HL-60 (cell line): ENCODE measurements around the gene NR1I3.

Source experiments
- DNase-seq, 2 experiments: peaks; one replicate each; pipeline ENCODE4 v3.0.0-alpha.2; 2010 to 2020; ENCODE audit warnings: low read depth in 1 of 2, low spot score in 1 of 2
- H3K27ac ChIP-seq: fragments of 250-450 bp; sonication (Bioruptor Pico); replicated peaks from 2 replicates; pipeline ENCODE4 v1.5.1; 2020; ENCODE audit warnings: mild to moderate bottlenecking, moderate library complexity
- H3K27me3 ChIP-seq: fragments of 250-450 bp; sonication (Bioruptor Pico); 2 replicates; pipeline ENCODE4 v1.5.1; 2021; ENCODE audit warnings: mild to moderate bottlenecking, moderate library complexity; ENCODE audit not compliant: insufficient read depth, poor library complexity, severe bottlenecking
- H3K4me3 ChIP-seq: replicated peaks from 2 replicates; pipeline ENCODE4 v1.5.1; 2011; ENCODE audit warnings: mild to moderate bottlenecking, control low read depth, low read length; ENCODE audit not compliant: insufficient read depth
- GABPA ChIP-seq: IDR thresholded peaks from 2 replicates; pipeline ENCODE4 v1.6.1; 2012; ENCODE audit warnings: low read depth
- POLR2AphosphoS5 ChIP-seq: IDR thresholded peaks from 2 replicates; pipeline ENCODE4 v1.6.1; 2012; ENCODE audit warnings: low read depth
- SPI1 ChIP-seq: IDR thresholded peaks from 2 replicates; pipeline ENCODE4 v1.6.1; 2012; ENCODE audit warnings: low read depth, mild to moderate bottlenecking, borderline replicate concordance
- TF ChIP-seq, protein P1 (sequence below): IDR thresholded peaks from one replicate; pipeline ENCODE4 v1.5.1; 2011; ENCODE audit warnings: low read length, control low read depth, inconsistent platforms; ENCODE audit not compliant: insufficient read depth
- TF ChIP-seq, protein P2 (sequence below): IDR thresholded peaks from 2 replicates; pipeline ENCODE4 v1.6.1; 2012; ENCODE audit warnings: low read depth; ENCODE audit not compliant: insufficient replicate concordance

Gene NR1I3

DNA sequence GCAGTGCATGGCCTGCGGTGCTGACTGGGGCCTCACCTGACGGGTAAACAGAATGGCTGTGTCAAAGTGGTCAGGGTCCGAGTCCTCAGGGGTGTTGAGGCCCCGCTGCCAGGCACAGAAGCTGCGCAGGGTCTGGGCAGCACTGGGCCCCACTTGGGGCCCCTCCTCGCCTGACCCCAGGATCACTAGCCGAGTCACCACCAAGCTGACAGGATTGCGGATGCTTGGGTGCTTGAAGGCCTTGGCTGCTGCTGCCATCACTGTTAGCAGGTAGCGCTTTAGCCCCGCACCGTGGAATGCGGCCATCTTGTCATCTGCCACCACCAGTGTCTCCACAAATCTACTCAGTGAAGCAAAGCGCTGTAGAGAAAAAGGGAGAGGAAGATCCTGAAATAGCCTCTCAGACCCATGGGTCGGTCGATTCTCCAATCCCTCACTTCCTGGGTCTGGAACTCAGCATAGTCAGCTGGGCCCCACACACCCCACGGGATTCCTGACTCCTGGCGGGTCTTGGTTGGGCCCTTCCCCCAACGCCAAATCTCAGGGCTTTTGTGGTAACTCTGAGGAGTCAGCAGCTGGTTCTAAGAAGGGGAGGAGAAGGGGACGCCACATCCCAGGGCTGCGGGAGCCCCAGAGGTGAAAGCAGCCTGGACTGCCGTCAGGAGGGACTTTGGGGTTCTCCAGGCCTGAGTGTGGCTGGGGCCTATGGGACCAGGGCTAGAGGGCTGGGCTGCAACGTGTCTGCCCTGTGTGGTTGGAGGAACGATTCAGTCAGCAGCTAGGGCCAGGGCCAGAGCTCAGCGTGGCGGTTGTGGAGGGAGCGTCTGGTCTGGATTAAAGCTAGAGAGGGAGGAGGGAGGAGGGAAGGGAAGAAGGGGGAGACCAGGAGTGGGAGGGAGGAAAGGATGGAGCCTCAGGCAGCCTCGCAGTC is 41.2 kb downstream of the NR1I3 start:
- Histone ChIP-seq H3K4me3 (no peak overlapping the region), H3K27ac (no peak overlapping the region), H3K27me3 (no peaks in the 10 kb centered on the region)
- DNase-seq: no peak
- TF ChIP-seq SPI1: no peak
- TF ChIP-seq GABPA: no peak
- TF ChIP-seq, protein P1, sequence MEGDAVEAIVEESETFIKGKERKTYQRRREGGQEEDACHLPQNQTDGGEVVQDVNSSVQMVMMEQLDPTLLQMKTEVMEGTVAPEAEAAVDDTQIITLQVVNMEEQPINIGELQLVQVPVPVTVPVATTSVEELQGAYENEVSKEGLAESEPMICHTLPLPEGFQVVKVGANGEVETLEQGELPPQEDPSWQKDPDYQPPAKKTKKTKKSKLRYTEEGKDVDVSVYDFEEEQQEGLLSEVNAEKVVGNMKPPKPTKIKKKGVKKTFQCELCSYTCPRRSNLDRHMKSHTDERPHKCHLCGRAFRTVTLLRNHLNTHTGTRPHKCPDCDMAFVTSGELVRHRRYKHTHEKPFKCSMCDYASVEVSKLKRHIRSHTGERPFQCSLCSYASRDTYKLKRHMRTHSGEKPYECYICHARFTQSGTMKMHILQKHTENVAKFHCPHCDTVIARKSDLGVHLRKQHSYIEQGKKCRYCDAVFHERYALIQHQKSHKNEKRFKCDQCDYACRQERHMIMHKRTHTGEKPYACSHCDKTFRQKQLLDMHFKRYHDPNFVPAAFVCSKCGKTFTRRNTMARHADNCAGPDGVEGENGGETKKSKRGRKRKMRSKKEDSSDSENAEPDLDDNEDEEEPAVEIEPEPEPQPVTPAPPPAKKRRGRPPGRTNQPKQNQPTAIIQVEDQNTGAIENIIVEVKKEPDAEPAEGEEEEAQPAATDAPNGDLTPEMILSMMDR: no peak
- TF ChIP-seq POLR2AphosphoS5: no peak
- TF ChIP-seq, protein P2, sequence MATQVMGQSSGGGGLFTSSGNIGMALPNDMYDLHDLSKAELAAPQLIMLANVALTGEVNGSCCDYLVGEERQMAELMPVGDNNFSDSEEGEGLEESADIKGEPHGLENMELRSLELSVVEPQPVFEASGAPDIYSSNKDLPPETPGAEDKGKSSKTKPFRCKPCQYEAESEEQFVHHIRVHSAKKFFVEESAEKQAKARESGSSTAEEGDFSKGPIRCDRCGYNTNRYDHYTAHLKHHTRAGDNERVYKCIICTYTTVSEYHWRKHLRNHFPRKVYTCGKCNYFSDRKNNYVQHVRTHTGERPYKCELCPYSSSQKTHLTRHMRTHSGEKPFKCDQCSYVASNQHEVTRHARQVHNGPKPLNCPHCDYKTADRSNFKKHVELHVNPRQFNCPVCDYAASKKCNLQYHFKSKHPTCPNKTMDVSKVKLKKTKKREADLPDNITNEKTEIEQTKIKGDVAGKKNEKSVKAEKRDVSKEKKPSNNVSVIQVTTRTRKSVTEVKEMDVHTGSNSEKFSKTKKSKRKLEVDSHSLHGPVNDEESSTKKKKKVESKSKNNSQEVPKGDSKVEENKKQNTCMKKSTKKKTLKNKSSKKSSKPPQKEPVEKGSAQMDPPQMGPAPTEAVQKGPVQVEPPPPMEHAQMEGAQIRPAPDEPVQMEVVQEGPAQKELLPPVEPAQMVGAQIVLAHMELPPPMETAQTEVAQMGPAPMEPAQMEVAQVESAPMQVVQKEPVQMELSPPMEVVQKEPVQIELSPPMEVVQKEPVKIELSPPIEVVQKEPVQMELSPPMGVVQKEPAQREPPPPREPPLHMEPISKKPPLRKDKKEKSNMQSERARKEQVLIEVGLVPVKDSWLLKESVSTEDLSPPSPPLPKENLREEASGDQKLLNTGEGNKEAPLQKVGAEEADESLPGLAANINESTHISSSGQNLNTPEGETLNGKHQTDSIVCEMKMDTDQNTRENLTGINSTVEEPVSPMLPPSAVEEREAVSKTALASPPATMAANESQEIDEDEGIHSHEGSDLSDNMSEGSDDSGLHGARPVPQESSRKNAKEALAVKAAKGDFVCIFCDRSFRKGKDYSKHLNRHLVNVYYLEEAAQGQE: no peak

DNA sequence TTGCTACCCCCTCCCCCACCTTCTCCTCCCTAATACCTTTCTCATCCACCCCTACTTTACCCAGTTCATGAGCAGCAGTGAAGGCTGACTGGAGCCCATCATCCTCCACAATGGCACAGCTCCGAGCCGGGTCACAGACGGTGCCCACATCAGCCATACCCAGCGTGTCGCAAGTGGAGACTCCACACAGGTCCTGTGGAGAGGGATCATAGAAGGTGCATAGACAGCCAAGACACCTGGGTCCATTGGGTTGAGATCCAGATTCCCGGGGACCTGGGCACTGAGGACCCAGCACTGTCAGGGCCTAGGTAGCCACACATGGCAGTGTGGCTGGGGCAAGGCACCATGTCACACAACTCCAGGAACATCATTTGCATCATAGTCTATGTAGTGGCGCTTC is 41.9 kb downstream of the NR1I3 start:
- Histone ChIP-seq H3K4me3 (no peak overlapping the region), H3K27me3 (no peaks in the 10 kb centered on the region), H3K27ac (no peak overlapping the region)
- DNase-seq: no peak
- TF ChIP-seq GABPA (no peak), SPI1 (no peak), POLR2AphosphoS5 (no peak)
- TF ChIP-seq, protein P1: no peak
- TF ChIP-seq, protein P2: no peak

DNA sequence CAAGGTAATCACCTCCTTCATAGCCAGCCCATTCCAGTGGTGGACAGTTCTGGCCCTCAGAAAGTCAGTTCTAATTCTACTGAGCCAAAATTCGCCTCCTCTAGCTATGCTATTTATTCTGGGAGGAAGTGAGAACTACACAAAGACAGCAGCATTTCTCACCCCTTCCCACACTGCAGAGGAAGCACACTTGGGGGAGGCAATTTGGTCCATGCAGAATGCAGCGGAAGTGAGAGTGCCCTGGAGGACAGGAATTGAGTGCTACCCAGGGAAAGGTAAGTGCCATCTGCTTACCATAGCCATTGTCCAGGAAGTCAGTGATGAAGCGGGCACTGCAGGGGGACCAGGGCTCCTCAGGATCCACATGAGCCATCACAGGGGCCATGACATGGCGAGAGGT is 42.8 kb downstream of the NR1I3 start:
- TF ChIP-seq GABPA (no peak), SPI1 (peak; percentile 31; the same call in 1 of the 2 replicates), POLR2AphosphoS5 (no peak)
- TF ChIP-seq, protein P2: no peak
- TF ChIP-seq, protein P1: no peak
- DNase-seq: peak in 1 of 2 experiments; percentile 75
- Histone ChIP-seq H3K27ac (no peak overlapping the region), H3K27me3 (no peaks in the 10 kb centered on the region), H3K4me3 (no peak overlapping the region)
